HG03103 (cell line): ENCODE measurements around the gene DCC.

Source experiments
- ATAC-seq: cut with Tn5 transposase; IDR thresholded peaks from one replicate; pipeline ENCODE4 v1.9.1; 2021; ENCODE audit warnings: low read depth; ENCODE audit not compliant: unreplicated experiment

DCC gene

GRCh38 chr18:53534203-53534602 lies 1194.2 kb downstream of the DCC start:
- no peak for ATAC-seq

- ATAC-seq, result no peak
Observed at GRCh38 chr18:53534695-53535094, 1194.7 kb downstream of the DCC start.

- ATAC-seq, result no peak
Observed at GRCh38 chr18:53536908-53537307, 1196.9 kb downstream of the DCC start.

- no peak for ATAC-seq
Observed at GRCh38 chr18:53541924-53542323, 1201.9 kb downstream of the DCC start.

- ATAC-seq, result no peak
Observed at GRCh38 chr18:53543711-53544110, 1203.7 kb downstream of the DCC start.

GRCh38 chr18:53544917-53545316 lies 1204.9 kb downstream of the DCC start:
- ATAC-seq, result no peak

GRCh38 chr18:53551868-53552426 lies 1212.0 kb downstream of the DCC start:
- ATAC-seq, result no peak

GRCh38 chr18:53553030-53553429 lies 1213.0 kb downstream of the DCC start:
- no peak for ATAC-seq

GRCh38 chr18:53556450-53556849 lies 1216.5 kb downstream of the DCC start:
- ATAC-seq, result no peak

GRCh38 chr18:53560546-53560945 lies 1220.5 kb downstream of the DCC start:
- no peak for ATAC-seq

GRCh38 chr18:53566626-53567025 lies 1226.6 kb downstream of the DCC start:
- ATAC-seq, result no peak

- no peak for ATAC-seq
Observed at GRCh38 chr18:53567929-53568574, 1228.1 kb downstream of the DCC start.
